NCI-H146 (cell line): ENCODE measurements around the gene RECQL5.
A peak's percentile ranks its signal among the peaks of the same experiment; 100 is the strongest.
"Not testable (repeated sequence)": the region's sequence is repeated elsewhere in the genome, so short reads cannot be mapped to it uniquely, and the experiment has no call there.

ENCODE experiments used
- DNase-seq: peaks from one replicate; lab custom pipeline; 2025; lab: John Stamatoyannopoulos, UW

Gene RECQL5

GRCh38 chr17:75592348-75593020 is 74.5 kb downstream of the RECQL5 start:
- DNase-seq, result no peak

GRCh38 chr17:75591722-75592302 is 75.1 kb downstream of the RECQL5 start:
- no peak for DNase-seq

- no peak for DNase-seq
Observed at GRCh38 chr17:75590849-75591721, 75.9 kb downstream of the RECQL5 start.

GRCh38 chr17:75590314-75590761 is 76.6 kb downstream of the RECQL5 start:
- no peak for DNase-seq

- DNase-seq, result no peak
Observed at GRCh38 chr17:75589919-75590303, 77.0 kb downstream of the RECQL5 start.

- DNase-seq, result peak; percentile 87
Observed at GRCh38 chr17:75589012-75589918, 77.7 kb downstream of the RECQL5 start.

- DNase-seq, result no peak
Observed at GRCh38 chr17:75588596-75589011, 78.3 kb downstream of the RECQL5 start.

- peak; percentile 69 for DNase-seq
Observed at GRCh38 chr17:75587675-75588595, 79.0 kb downstream of the RECQL5 start, which contains the start of gene MYO15B. MYO15B (plus strand) TSS chr17:75587800; CDS start chr17:75588058, 258 bp downstream.

- DNase-seq, result no peak
Observed at GRCh38 chr17:75584849-75585175, 82.1 kb downstream of the RECQL5 start.

- DNase-seq, result not testable (repeated sequence)
Observed at GRCh38 chr17:75583197-75583596, 83.8 kb downstream of the RECQL5 start.

GRCh38 chr17:75581121-75581725 is 85.7 kb downstream of the RECQL5 start:
- DNase-seq, result not testable (repeated sequence)
